NCI-H748 treated with DMSO at 0.1 percent for 48 hours (cell line): ENCODE data around the gene KIAA0319L.
"Not testable (repeated sequence)": the region's sequence is repeated elsewhere in the genome, so short reads cannot be mapped to it uniquely, and the experiment has no call there.

Source experiments
- DNase-seq: peaks from one replicate; lab custom pipeline; 2025; lab: John Stamatoyannopoulos, UW

Gene KIAA0319L

GRCh38 chr1:35581621-35582020, 24.4 kb upstream of the KIAA0319L start:
- not testable (repeated sequence) for DNase-seq

- no peak for DNase-seq
Measured at GRCh38 chr1:35580949-35581388, 23.8 kb upstream of the KIAA0319L start.

GRCh38 chr1:35577071-35577998, 20.1 kb upstream of the KIAA0319L start:
- no peak for DNase-seq

GRCh38 chr1:35576766-35577070, 19.5 kb upstream of the KIAA0319L start:
- DNase-seq: not testable (repeated sequence)

GRCh38 chr1:35576061-35576765, 19.0 kb upstream of the KIAA0319L start:
- DNase-seq: no peak

- DNase-seq: no peak
Measured at GRCh38 chr1:35575416-35575958, 18.3 kb upstream of the KIAA0319L start.

- no peak for DNase-seq
Measured at GRCh38 chr1:35574655-35575415, 17.6 kb upstream of the KIAA0319L start.

GRCh38 chr1:35574125-35574654, 17.0 kb upstream of the KIAA0319L start:
- no peak for DNase-seq

- no peak for DNase-seq
Measured at GRCh38 chr1:35573198-35574124, 16.3 kb upstream of the KIAA0319L start, which contains the start of gene TFAP2E. TFAP2E (plus strand) TSS chr1:35573314; CDS start chr1:35573578, 264 bp downstream.

GRCh38 chr1:35572296-35572695, 15.1 kb upstream of the KIAA0319L start:
- DNase-seq: no peak

- no peak for DNase-seq
Measured at GRCh38 chr1:35571263-35571662, 14.1 kb upstream of the KIAA0319L start.

GRCh38 chr1:35570589-35571137, 13.5 kb upstream of the KIAA0319L start:
- no peak for DNase-seq

GRCh38 chr1:35569936-35570335, 12.7 kb upstream of the KIAA0319L start:
- no peak for DNase-seq

- peak; percentile 59 for DNase-seq
Measured at GRCh38 chr1:35568975-35569395, 11.8 kb upstream of the KIAA0319L start.

- DNase-seq: no peak
Measured at GRCh38 chr1:35567947-35568558, 10.8 kb upstream of the KIAA0319L start.

- DNase-seq: no peak
Measured at GRCh38 chr1:35565742-35566133, 8.5 kb upstream of the KIAA0319L start.

GRCh38 chr1:35564884-35565741, 7.9 kb upstream of the KIAA0319L start:
- no peak for DNase-seq

GRCh38 chr1:35564037-35564883, 7.1 kb upstream of the KIAA0319L start:
- peak; percentile 42 for DNase-seq
